H9 (cell line): ENCODE results near the gene SRA1. TPM values are rescaled to one million over a fixed set of nuclear protein-coding genes. Genes with fewer than 3 reads are reported as not detected.

Experiments used
- DNase-seq: peaks from one replicate; pipeline ENCODE4 v3.0.0-alpha.2; 2017
- H2AFZ ChIP-seq: one replicate; pipeline ENCODE4 v1.6.1; 2013; ENCODE audit warnings: mild to moderate bottlenecking, low read length, control low read depth, moderate library complexity
- H2AK5ac ChIP-seq: 2 replicates; pipeline ENCODE4 v1.6.1; 2013; ENCODE audit warnings: low read length, control low read depth, mixed read lengths; ENCODE audit not compliant: insufficient read length
- H2BK120ac ChIP-seq: one replicate; pipeline ENCODE4 v1.6.1; 2013; ENCODE audit warnings: low read depth, mild to moderate bottlenecking, low read length, control low read depth, inconsistent platforms; ENCODE audit not compliant: poor library complexity, severe bottlenecking
- H2BK12ac ChIP-seq: 2 replicates; pipeline ENCODE4 v1.6.1; 2013; ENCODE audit warnings: low read length, control low read depth, mixed read lengths, low read depth; ENCODE audit not compliant: insufficient read length
- H2BK15ac ChIP-seq: 2 replicates; pipeline ENCODE4 v1.6.1; 2013; ENCODE audit warnings: low read depth, low read length, control low read depth
- H2BK20ac ChIP-seq: one replicate; pipeline ENCODE4 v1.6.1; 2013; ENCODE audit warnings: low read depth, mild to moderate bottlenecking, low read length, control low read depth, inconsistent platforms; ENCODE audit not compliant: poor library complexity, severe bottlenecking
- H2BK5ac ChIP-seq: 2 replicates; pipeline ENCODE4 v1.6.1; 2013; ENCODE audit warnings: low read length, control low read depth, mixed read lengths; ENCODE audit not compliant: insufficient read length
- H3K14ac ChIP-seq: 2 replicates; pipeline ENCODE4 v1.6.1; 2013; ENCODE audit warnings: low read length, control low read depth; ENCODE audit not compliant: insufficient read depth
- H3K18ac ChIP-seq: 2 replicates; pipeline ENCODE4 v1.6.1; 2013; ENCODE audit warnings: low read depth, mild to moderate bottlenecking, mixed read lengths, low read length, control low read depth; ENCODE audit not compliant: insufficient read length
- H3K23ac ChIP-seq: 2 replicates; pipeline ENCODE4 v1.6.1; 2013; ENCODE audit warnings: low read length, control low read depth, mixed read lengths, low read depth; ENCODE audit not compliant: insufficient read length
- H3K23me2 ChIP-seq: 2 replicates; pipeline ENCODE4 v1.6.1; 2013; ENCODE audit warnings: low read depth, mild to moderate bottlenecking, mixed read lengths, low read length, control low read depth; ENCODE audit not compliant: insufficient read length, poor library complexity, severe bottlenecking
- H3K27ac ChIP-seq: 2 replicates; pipeline ENCODE4 v1.5.1; 2013; ENCODE audit warnings: low read length, control low read depth, mixed read lengths, low read depth; ENCODE audit not compliant: insufficient read length
- H3K27me3 ChIP-seq: 2 replicates; pipeline ENCODE4 v1.6.1; 2013; ENCODE audit warnings: low read length, control low read depth, inconsistent platforms; ENCODE audit not compliant: insufficient read depth
- H3K4ac ChIP-seq: 2 replicates; pipeline ENCODE4 v1.6.1; 2013; ENCODE audit warnings: low read depth, mild to moderate bottlenecking, control low read depth, inconsistent platforms, low read length, moderate library complexity
- H3K4me1 ChIP-seq: 2 replicates; pipeline ENCODE4 v1.6.1; 2013; ENCODE audit warnings: low read length, control low read depth, inconsistent platforms; ENCODE audit not compliant: insufficient read depth
- H3K4me2 ChIP-seq: 2 replicates; pipeline ENCODE4 v1.6.1; 2013; ENCODE audit warnings: low read length, control low read depth, mixed read lengths; ENCODE audit not compliant: insufficient read length, insufficient read depth
- H3K56ac ChIP-seq: 2 replicates; pipeline ENCODE4 v1.6.1; 2013; ENCODE audit warnings: low read depth, mild to moderate bottlenecking, mixed read lengths, low read length, control low read depth; ENCODE audit not compliant: insufficient read length
- H3K79me1 ChIP-seq: 2 replicates; pipeline ENCODE4 v1.6.1; 2013; ENCODE audit warnings: low read depth, mild to moderate bottlenecking, moderate library complexity, low read length, control low read depth, inconsistent platforms; ENCODE audit not compliant: insufficient read depth, poor library complexity, severe bottlenecking
- H3K79me2 ChIP-seq: 2 replicates; pipeline ENCODE4 v1.6.1; 2013; ENCODE audit warnings: low read length, control low read depth, inconsistent platforms; ENCODE audit not compliant: insufficient read depth
- H3K9ac ChIP-seq: 2 replicates; pipeline ENCODE4 v1.6.1; 2013; ENCODE audit warnings: low read length, control low read depth, mixed read lengths; ENCODE audit not compliant: insufficient read length; ENCODE audit errors: extremely low read depth
- H3K9me3 ChIP-seq: one replicate; pipeline ENCODE4 v1.6.1; 2013; ENCODE audit warnings: low read depth, low read length, inconsistent platforms; ENCODE audit not compliant: control insufficient read depth
- H3T11ph ChIP-seq: one replicate; pipeline ENCODE4 v1.6.1; 2013; ENCODE audit warnings: mild to moderate bottlenecking, low read length, control low read depth, inconsistent platforms
- H4K20me1 ChIP-seq: one replicate; pipeline ENCODE4 v1.6.1; 2013; ENCODE audit not compliant: control insufficient read depth, insufficient read length, insufficient read depth
- H4K5ac ChIP-seq: 2 replicates; pipeline ENCODE4 v1.6.1; 2013; ENCODE audit warnings: low read depth, mild to moderate bottlenecking, mixed read lengths, low read length, control low read depth; ENCODE audit not compliant: insufficient read length
- H4K8ac ChIP-seq: replicated peaks from 2 replicates; pipeline ENCODE4 v1.6.1; 2013; ENCODE audit warnings: low read length, control low read depth, mixed read lengths, low read depth; ENCODE audit not compliant: insufficient read length
- H4K91ac ChIP-seq: 2 replicates; pipeline ENCODE4 v1.6.1; 2013; ENCODE audit warnings: low read depth, mild to moderate bottlenecking, moderate library complexity, mixed read lengths, low read length, control low read depth; ENCODE audit not compliant: insufficient read length
- H3K27ac Mint-ChIP-seq, 3 experiments: 2 replicates in 2 of 3; 3 replicates in 1 of 3; pipeline ENCODE4 v1.8.0; 2020 to 2021; ENCODE audit warnings: mixed read lengths in 3 of 3, mild to moderate bottlenecking in 1 of 3, moderate library complexity in 1 of 3
- H3K27me3 Mint-ChIP-seq: 2 replicates; pipeline ENCODE4 v1.8.0; 2021; ENCODE audit warnings: low read depth, mild to moderate bottlenecking, moderate library complexity, mixed read lengths
- H3K36me3 Mint-ChIP-seq, 3 experiments: 2 replicates in 2 of 3; 3 replicates in 1 of 3; pipeline ENCODE4 v1.8.0; 2020 to 2021; ENCODE audit warnings: low read depth in 3 of 3, mixed read lengths in 3 of 3; ENCODE audit not compliant: insufficient read depth in 1 of 3
- H3K4me1 Mint-ChIP-seq, 2 experiments: 2 replicates each; pipeline ENCODE4 v1.8.0; 2020; ENCODE audit warnings: mixed read lengths in 2 of 2
- H3K4me3 Mint-ChIP-seq, 2 experiments: 2 replicates in 1 of 2; 3 replicates in 1 of 2; pipeline ENCODE4 v1.8.0; 2020 to 2021; ENCODE audit warnings: mild to moderate bottlenecking in 2 of 2, mixed read lengths in 2 of 2, moderate library complexity in 1 of 2
- H3K9me3 Mint-ChIP-seq, 2 experiments: 2 replicates in 1 of 2; 3 replicates in 1 of 2; pipeline ENCODE4 v1.8.0; 2020; ENCODE audit warnings: mild to moderate bottlenecking in 2 of 2, mixed read lengths in 2 of 2, moderate library complexity in 1 of 2
- WGBS: extraction: QIAGEN DNeasy Blood & Tissue Kit; methylation state at CpG from one replicate; pipeline ENCODE4 v1.1.7; 2013; ENCODE audit warnings: missing lambda C conversion rate, low lambda C conversion rate, mixed read lengths; ENCODE audit not compliant: insufficient read length; ENCODE audit errors: extremely low coverage; 5-methylcytosine and 5-hydroxymethylcytosine counted together
- total RNA-seq: library from RNA; stranded (reverse); gene quantifications from 2 replicates; pipeline ENCODE4 v1.2.1, GENCODE V29; 2021
- TF ChIP-seq, protein P1 (sequence below): fragments of 200-600 bp; sonication (generic); conservative IDR thresholded peaks from 3 replicates; pipeline ENCODE4 v1.8.0; 2021; ENCODE audit warnings: antibody characterized with exemption, mild to moderate bottlenecking

Gene SRA1
- total RNA-seq, 1 experiment from 2014 or later: 49.3 TPM

DNA sequence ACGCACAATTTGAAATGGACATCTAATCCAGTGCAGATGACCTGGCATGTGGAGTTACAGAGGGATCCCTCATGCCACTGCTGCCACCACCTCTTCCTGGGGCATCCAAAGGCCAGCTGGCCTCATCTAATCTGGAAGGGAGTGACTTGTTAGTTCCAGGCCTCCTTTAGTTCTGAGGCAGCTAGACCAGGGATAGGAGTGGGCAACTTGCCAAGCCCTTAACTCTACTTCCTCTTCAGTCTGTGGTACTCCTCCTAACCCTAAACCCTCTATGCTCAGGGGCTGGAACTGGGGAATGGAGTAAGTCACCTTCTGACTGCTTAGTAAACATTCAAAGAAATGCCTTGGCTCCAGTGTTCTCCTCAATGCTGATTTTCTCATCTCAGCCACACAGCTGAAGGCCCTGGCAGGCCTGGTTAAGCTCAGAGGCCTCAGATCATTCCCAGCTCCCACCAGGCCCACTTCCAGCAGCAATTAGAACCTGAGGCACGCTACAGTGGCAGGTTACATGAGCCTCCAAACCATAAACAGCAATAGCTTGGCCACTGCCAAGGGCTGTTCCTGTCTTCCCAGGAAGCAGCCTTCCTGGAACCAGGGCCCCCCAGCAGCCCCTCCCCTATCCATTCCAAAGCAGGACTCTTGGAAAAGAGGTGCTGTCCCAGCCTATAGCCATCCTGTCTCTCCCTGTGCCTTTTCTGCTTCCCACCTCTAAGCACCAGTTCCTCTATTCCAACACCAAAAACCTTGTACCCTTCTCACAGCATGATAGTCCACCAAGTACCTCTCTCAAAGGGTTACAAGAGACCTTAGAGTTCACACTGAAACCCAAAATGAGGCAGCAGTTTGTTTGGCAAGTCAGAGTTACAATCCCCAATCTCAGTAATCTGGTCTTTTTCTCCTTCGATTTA is 7.8 kb downstream of the SRA1 start:
- H3K27me3 ChIP-seq: no peaks in the 10 kb centered on the region
- Mint-ChIP-seq H3K27ac (peak overlapping the region in 2 of 3 experiments; percentile 64 to 79; a peak in 5 of 7 replicates), H3K4me1 (peaks cover 27 to 29% of the 10 kb centered on the region in 2 experiments), H3K4me3 (peak overlapping the region in 1 of 2 experiments; percentile 64; a peak in 1 of 5 replicates), H3K9me3 (no peaks in the 10 kb centered on the region), H3K27me3 (no peaks in the 10 kb centered on the region), H3K36me3 (peaks cover 16 to 66% (median 45%) of the 10 kb centered on the region in 3 experiments; a peak in 6 of 7 replicates)
- no peak overlapping the region for H3K27ac ChIP-seq
- H3K23ac ChIP-seq: no peak overlapping the region
- H3K23me2 ChIP-seq: peaks cover 7% of the 10 kb centered on the region
- no peaks in the 10 kb centered on the region; the same call in 1 of the 2 replicates for H3K79me2 ChIP-seq
- H2BK12ac ChIP-seq: no peak overlapping the region
- H2BK15ac ChIP-seq: no peak overlapping the region
- H3K56ac ChIP-seq: no peak overlapping the region
- no peak overlapping the region for H2BK120ac ChIP-seq
- no peak overlapping the region for H3K14ac ChIP-seq
- no peak overlapping the region for H3K4me2 ChIP-seq
- no peak overlapping the region for H2AFZ ChIP-seq
- no peak overlapping the region for H2BK20ac ChIP-seq
- no peaks in the 10 kb centered on the region for H3K9me3 ChIP-seq
- no peak overlapping the region for H3K9ac ChIP-seq
- H2AK5ac ChIP-seq: no peak overlapping the region
- H4K20me1 ChIP-seq: no peaks in the 10 kb centered on the region
- H4K8ac ChIP-seq: no peak overlapping the region
- TF ChIP-seq, protein P1, sequence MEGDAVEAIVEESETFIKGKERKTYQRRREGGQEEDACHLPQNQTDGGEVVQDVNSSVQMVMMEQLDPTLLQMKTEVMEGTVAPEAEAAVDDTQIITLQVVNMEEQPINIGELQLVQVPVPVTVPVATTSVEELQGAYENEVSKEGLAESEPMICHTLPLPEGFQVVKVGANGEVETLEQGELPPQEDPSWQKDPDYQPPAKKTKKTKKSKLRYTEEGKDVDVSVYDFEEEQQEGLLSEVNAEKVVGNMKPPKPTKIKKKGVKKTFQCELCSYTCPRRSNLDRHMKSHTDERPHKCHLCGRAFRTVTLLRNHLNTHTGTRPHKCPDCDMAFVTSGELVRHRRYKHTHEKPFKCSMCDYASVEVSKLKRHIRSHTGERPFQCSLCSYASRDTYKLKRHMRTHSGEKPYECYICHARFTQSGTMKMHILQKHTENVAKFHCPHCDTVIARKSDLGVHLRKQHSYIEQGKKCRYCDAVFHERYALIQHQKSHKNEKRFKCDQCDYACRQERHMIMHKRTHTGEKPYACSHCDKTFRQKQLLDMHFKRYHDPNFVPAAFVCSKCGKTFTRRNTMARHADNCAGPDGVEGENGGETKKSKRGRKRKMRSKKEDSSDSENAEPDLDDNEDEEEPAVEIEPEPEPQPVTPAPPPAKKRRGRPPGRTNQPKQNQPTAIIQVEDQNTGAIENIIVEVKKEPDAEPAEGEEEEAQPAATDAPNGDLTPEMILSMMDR: no peak
- no peak overlapping the region for H4K91ac ChIP-seq
- no peak overlapping the region for H4K5ac ChIP-seq
- WGBS: no CpG with 5 or more reads among the region's 3 CpGs
- H3K79me1 ChIP-seq: no peaks in the 10 kb centered on the region
- H3K4ac ChIP-seq: no peak overlapping the region
- H3T11ph ChIP-seq: no peak overlapping the region
- H3K4me1 ChIP-seq: 0 out of 2 replicates have a peak, but pooled peaks cover 7% of the 10 kb centered on the region
- DNase-seq: no peak
- no peak overlapping the region for H3K18ac ChIP-seq
- H2BK5ac ChIP-seq: no peak overlapping the region
